Lung (tissue), 12 donors: Measurements from ENCODE around the gene MCAT. TPM values are rescaled to one million over a fixed set of nuclear protein-coding genes. Genes with fewer than 3 reads are reported as not detected.

Experiments used
- ATAC-seq: fragments of 200-7000 bp; cut with Tn5 transposase; one replicate; pipeline ENCODE4 v1.9.1; 2020; ENCODE audit warnings: moderate number of reproducible peaks; ENCODE audit not compliant: insufficient read depth, low FRiP score
- DNase-seq, 3 donors: peaks; one replicate each; pipeline ENCODE4 v3.0.0-alpha.2; 2013 to 2017
- H3K27ac ChIP-seq, 2 donors: one replicate each; pipeline ENCODE4 v1.5.1; 2013; ENCODE audit warnings: mild to moderate bottlenecking in 2 of 2, moderate library complexity in 2 of 2, control low read depth in 1 of 2, inconsistent platforms in 1 of 2, low read depth in 1 of 2, low read length in 1 of 2
- H3K27me3 ChIP-seq, 3 donors: one replicate each; pipeline ENCODE4 v1.5.1; 2013; ENCODE audit warnings: low read length in 2 of 3; ENCODE audit not compliant: control insufficient read depth in 3 of 3, insufficient read depth in 3 of 3
- H3K36me3 ChIP-seq, 4 donors: one replicate each; pipeline ENCODE4 v1.5.1; 2013; ENCODE audit warnings: low read length in 4 of 4, mild to moderate bottlenecking in 1 of 4, moderate library complexity in 1 of 4; ENCODE audit not compliant: control insufficient read depth in 4 of 4, insufficient read depth in 4 of 4
- H3K4me1 ChIP-seq, 5 donors: one replicate each; pipeline ENCODE4 v1.5.1; 2013; ENCODE audit warnings: low read length in 5 of 5, mild to moderate bottlenecking in 2 of 5, moderate library complexity in 1 of 5; ENCODE audit not compliant: control insufficient read depth in 5 of 5, insufficient read depth in 5 of 5
- H3K4me3 ChIP-seq: one replicate; pipeline ENCODE4 v1.5.1; 2013; ENCODE audit warnings: mild to moderate bottlenecking, control low read depth, moderate library complexity
- H3K9ac ChIP-seq, 2 donors: one replicate each; pipeline ENCODE4 v1.5.1; 2013; ENCODE audit warnings: low read length in 2 of 2, control low read depth in 1 of 2; ENCODE audit not compliant: insufficient read depth in 1 of 2
- H3K9me3 ChIP-seq, 4 donors: one replicate each; pipeline ENCODE4 v1.5.1; 2013; ENCODE audit warnings: low read length in 3 of 4, mild to moderate bottlenecking in 1 of 4, moderate library complexity in 1 of 4; ENCODE audit not compliant: control insufficient read depth in 4 of 4, insufficient read depth in 3 of 4
- CTCF ChIP-seq: IDR thresholded peaks from 2 replicates; pipeline ENCODE4 v1.5.1; 2012; ENCODE audit warnings: mild to moderate bottlenecking; ENCODE audit errors: control extremely low read depth, extremely low read depth
- WGBS, 2 donors: extraction: QIAGEN DNeasy Blood & Tissue Kit; methylation state at CpG; one replicate each; pipeline ENCODE4 v1.1.7; 2013; 5-methylcytosine and 5-hydroxymethylcytosine counted together
- polyA plus RNA-seq, 2 donors: library from polyadenylated mRNA; stranded (reverse); fragments of 200-250 nt; gene quantifications; one replicate each; pipeline ENCODE4 v1.2.1, GENCODE V29; 2013
- total RNA-seq, 2 donors: library from RNA; depleted of rRNA in 1 of 2; stranded (reverse); fragments of >200 nt in 1 of 2; gene quantifications; one replicate each; pipeline ENCODE4 v1.2.1, GENCODE V29; 2014 to 2021
- donor health status: control.
- donor health status: control.
- donor health status: Bipolar disorder and iron deficiency.
- donor health status: healthy.
- donor health status: DM: yes; HTN: yes; CAD: no.

Gene MCAT
- total and polyA plus RNA-seq, 4 donors, result 15.6 to 23.9 (median 21.0) TPM

GRCh38 chr22:43162412-43163150, 19.4 kb upstream of the MCAT start:
- DNase-seq (no peak), ATAC-seq (no peak)
- no peaks in the 10 kb centered on the region for H3K9me3 ChIP-seq
- peaks cover 0 to 34% (median 3%) of the 10 kb centered on the region in 4 donors for H3K36me3 ChIP-seq
- no peak for TF ChIP-seq CTCF
- no peaks in the 10 kb centered on the region for H3K27me3 ChIP-seq
- no peak overlapping the region for H3K4me3 ChIP-seq
- H3K9ac ChIP-seq, result no peak overlapping the region
- peaks cover 0 to 13% (median 7%) of the 10 kb centered on the region in 5 donors for H3K4me1 ChIP-seq
- 95 to 96% methylated on average over 24 of the region's 24 CpGs for WGBS, 2 donors
- no peak overlapping the region for H3K27ac ChIP-seq

DNA sequence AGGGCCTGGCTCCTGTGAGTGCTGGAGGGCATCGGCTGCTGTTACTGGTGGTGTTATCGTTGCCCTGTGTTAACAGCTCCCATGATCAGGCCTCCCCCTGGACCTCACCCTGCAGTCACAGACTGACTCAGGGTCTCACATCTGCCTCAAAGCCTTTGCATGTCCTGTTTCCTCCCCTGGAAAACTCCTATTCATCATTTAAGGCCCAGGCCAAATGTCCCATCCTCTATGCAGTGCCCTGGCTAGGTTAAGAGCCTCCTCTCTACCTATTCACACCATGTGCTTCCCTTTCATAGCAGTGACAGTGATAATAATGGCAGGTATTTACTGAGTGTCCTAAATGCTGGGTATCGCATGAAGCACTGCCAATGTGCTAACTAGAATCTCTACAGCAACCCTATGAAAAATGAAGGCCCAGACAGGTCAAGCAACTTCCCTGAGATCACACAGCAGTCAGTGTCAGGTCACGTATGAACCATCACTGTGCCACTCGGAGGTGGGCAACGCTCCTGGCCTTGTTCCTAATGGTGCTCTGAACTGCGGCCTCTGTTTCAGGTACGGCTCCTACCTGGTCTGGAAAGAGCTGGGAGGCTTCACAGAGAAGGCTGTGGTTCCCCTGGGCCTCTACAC, 17.4 kb upstream of the MCAT start:
- 96 to 97% methylated on average over 8 of the region's 8 CpGs for WGBS, 2 donors
- H3K36me3 ChIP-seq, result peaks cover 0 to 31% (median 3%) of the 10 kb centered on the region in 4 donors
- H3K4me1 ChIP-seq, result peaks cover 0 to 13% (median 7%) of the 10 kb centered on the region in 5 donors
- TF ChIP-seq CTCF, result no peak
- H3K9ac ChIP-seq, result no peak overlapping the region
- ATAC-seq (no peak), DNase-seq (no peak)
- H3K27ac ChIP-seq, result no peak overlapping the region
- no peaks in the 10 kb centered on the region for H3K9me3 ChIP-seq
- no peak overlapping the region for H3K4me3 ChIP-seq
- H3K27me3 ChIP-seq, result no peaks in the 10 kb centered on the region

DNA sequence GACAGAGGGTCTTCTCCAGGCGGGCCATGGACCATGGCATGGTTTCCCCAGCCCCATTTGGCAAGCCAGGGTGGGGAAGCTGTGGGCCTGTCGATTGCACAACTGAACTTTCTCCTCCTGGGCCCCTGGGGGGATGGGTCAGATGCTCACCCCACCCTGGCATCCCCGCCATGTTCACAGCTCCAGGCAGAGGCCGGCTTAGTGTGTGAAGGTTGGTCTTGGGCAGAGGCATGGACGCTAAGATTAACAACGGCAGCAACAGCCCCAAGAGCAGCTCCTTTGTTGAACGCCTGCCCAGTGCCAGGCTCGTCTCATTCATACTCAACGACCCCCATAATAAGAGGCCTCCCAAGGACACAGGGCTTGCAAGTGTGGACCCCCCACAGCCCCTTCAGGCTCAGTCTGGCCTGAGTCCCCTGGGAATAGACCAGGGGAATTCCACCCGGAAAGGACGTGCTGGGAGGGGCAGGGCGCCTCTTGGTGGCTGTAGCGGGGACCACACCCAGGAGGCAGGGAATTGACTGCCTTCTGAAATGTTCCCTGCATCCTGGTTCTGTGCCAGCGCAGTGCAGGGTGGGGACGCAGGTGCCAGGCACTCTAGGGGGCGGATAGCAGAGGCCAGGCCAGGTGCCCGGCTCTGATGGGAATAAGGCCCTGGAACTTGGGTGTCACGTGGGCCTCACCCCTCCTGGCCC, 16.4 kb upstream of the MCAT start:
- H3K9ac ChIP-seq, result no peak overlapping the region
- no peak for ATAC-seq
- 60 to 61% methylated on average over 16 to 18 of the region's 18 CpGs for WGBS, 2 donors
- H3K36me3 ChIP-seq, result peaks cover 0 to 34% (median 3%) of the 10 kb centered on the region in 4 donors
- no peak overlapping the region for H3K4me3 ChIP-seq
- peaks cover 0 to 15% (median 6%) of the 10 kb centered on the region in 5 donors for H3K4me1 ChIP-seq
- DNase-seq, result no peak
- no peaks in the 10 kb centered on the region for H3K9me3 ChIP-seq
- H3K27ac ChIP-seq, result no peak overlapping the region
- no peaks in the 10 kb centered on the region for H3K27me3 ChIP-seq
- no peak for TF ChIP-seq CTCF
